ENCODE data around the gene BRSK2.
"Not testable (repeated sequence)": the region's sequence is repeated elsewhere in the genome, so short reads cannot be mapped to it uniquely, and the experiment has no call there.

The BRSK2 gene

DNA sequence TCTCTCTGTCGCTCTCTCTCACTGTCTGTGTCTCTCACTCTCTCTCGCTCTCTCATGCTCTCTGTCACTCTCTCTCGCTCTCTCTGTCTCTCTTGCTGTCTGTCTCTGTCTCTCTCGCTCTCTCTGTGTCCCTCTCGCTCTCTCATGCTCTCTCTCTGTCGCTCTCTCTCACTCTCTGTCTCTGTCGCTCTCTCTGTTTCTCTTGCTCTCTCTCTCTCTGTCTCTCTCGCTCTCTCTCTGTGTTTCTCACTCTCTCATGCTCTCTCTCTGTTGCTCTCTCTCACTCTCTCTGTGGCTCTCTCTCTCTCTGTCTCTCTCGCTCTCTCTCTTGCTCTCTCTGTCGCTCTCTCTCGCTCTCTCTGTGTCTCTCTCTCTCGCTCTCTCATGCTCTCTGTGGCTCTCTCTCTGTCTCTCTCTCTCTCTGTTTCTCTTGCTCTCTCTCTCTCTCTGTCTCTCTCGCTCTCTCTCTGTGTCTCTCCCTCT lies 33.2 kb upstream of the BRSK2 start:
- DNase-seq (ENCODE audit: low read depth): no peak
- H3K4me3 ChIP-seq (ENCODE audit: low read length): no peak overlapping the region
- TF ChIP-seq, protein P1, sequence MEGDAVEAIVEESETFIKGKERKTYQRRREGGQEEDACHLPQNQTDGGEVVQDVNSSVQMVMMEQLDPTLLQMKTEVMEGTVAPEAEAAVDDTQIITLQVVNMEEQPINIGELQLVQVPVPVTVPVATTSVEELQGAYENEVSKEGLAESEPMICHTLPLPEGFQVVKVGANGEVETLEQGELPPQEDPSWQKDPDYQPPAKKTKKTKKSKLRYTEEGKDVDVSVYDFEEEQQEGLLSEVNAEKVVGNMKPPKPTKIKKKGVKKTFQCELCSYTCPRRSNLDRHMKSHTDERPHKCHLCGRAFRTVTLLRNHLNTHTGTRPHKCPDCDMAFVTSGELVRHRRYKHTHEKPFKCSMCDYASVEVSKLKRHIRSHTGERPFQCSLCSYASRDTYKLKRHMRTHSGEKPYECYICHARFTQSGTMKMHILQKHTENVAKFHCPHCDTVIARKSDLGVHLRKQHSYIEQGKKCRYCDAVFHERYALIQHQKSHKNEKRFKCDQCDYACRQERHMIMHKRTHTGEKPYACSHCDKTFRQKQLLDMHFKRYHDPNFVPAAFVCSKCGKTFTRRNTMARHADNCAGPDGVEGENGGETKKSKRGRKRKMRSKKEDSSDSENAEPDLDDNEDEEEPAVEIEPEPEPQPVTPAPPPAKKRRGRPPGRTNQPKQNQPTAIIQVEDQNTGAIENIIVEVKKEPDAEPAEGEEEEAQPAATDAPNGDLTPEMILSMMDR (IDR thresholded peaks at IDR 0.05; ENCODE audit: insufficient read depth, low read depth, low read length, missing control alignments): no peak

DNA sequence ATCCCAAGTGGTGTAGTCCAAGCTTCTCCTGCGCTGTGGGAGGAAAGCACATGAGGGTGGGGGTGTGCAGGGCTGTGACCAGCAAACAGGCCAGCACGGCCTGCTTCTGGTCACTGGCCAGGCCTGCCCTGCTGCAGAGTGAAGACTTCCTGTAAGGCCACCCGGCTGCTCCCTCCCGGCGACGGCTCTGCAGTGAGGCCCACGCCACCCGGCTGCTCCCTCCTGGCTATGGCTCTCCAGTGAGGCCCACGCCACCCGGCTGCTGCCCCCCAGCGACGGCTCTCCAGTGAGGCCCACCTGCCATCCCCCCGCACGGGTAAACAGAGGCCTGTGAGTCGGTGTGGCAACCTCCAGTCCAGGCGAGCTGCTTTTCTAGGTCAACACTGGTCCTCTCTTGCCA lies 31.4 kb upstream of the BRSK2 start:
- TF ChIP-seq, protein P1 (IDR thresholded peaks at IDR 0.05; ENCODE audit: insufficient read depth, low read depth, low read length, missing control alignments): no peak
- DNase-seq (ENCODE audit: low read depth): no peak
- no peak overlapping the region for H3K4me3 ChIP-seq (ENCODE audit: low read length)

DNA sequence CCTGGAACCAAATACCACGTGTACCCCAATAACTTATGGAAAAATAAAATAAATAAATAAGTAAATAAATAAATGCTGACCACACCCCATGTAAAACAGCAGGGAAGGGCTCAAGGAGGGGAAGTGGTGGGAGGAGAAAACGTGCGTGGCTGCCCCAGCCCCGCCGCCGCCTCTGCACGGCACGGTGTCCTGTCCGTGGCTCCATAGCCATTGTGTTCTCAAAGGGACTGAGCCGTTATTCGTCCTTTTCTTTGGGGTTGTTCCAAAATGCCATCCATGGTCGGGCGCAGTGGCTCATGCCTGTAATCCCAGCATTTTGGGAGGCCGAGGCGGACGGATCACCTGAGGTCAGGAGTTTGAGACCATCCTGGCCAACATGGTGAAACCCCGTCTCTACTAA lies 30.8 kb upstream of the BRSK2 start:
- DNase-seq (ENCODE audit: low read depth): not testable (repeated sequence)

DNA sequence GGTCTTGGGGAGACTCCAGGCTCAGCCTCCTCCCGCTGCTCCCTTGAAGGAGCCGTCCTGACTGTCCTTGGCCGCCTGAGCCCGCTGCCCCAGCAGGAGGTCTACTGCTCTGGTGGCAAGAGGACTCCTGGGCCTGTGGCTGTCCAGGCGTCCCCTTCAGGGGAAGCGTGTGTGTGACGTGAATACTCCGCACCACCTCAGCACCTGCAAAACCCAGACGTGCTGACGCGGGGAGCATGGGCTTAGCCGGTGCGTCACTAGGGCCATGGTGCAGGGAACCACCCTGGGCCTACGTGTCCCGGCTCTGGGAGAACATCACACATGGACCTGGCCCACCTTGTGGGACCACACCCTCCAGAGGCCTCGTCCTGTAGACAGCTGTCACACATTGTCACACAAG lies 30.2 kb upstream of the BRSK2 start:
- H3K4me3 ChIP-seq (ENCODE audit: low read length): no peak overlapping the region
- no peak for DNase-seq (ENCODE audit: low read depth)
- TF ChIP-seq, protein P1 (IDR thresholded peaks at IDR 0.05; ENCODE audit: insufficient read depth, low read depth, low read length, missing control alignments): no peak

More for the DNA sequence above, 30.8 kb upstream of the BRSK2 start:
- not testable (repeated sequence) for H3K4me3 ChIP-seq (ENCODE audit: low read length)

DNA sequence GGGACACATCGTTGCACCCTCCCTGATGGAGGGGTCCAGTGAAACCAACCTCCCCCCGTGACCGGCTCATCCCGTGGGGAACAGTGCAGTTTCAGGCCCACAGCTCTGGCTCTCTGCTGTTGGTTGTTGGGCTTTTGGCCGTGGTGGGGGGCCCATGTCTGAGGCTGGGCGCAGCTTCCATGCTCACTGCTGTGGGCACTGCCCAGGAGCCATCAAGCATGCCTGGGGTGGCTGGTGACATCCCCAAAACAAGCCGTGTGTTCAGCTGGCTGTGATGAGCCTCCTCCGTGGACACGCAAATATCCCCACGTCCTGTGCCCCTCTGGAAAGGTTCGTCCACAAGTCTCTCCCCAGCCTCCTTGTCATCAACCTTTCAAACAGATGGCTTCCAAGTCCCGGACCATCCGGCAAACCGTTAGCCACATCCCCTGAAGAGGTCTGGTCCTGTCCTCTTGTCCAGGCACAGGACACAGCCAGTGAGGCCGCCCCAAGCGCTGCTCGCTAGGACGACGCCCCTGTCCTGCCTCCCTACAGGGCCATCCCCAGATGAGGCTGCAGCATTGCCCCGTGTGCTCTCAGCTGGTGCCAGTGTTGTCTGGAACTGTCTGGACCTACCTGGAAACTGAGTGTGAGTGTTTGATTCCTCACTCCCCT lies 29.4 kb upstream of the BRSK2 start:
- TF ChIP-seq, protein P1 (IDR thresholded peaks at IDR 0.05; ENCODE audit: insufficient read depth, low read depth, low read length, missing control alignments): no peak
- no peak for DNase-seq (ENCODE audit: low read depth)

DNA sequence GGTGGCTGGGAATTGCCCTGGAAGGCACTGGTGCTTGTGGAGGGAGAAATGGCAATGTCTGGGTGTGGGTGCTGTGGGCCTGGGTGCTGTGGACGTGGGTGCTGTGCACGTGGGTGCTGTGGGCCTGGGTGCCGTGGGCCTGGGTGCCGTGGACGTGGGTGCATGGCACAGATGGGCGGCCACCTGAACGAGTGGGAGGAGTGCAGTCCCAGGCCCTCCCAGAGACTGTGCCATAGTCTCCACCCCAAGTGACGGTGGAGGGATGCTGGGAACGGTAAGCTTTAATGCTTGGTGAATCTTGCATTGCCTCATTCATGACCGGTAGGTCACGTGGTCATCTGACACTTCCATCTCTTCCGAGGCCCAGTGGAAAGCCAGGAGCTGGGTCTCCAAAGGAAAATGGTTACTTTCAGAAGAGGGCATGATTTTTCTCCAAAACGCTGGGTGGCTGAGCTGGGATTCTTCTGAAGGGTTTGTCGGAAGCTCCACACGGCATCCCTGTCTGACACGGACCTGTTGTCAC lies 28.8 kb upstream of the BRSK2 start:
- no peak for DNase-seq (ENCODE audit: low read depth)
- TF ChIP-seq, protein P1 (IDR thresholded peaks at IDR 0.05; ENCODE audit: insufficient read depth, low read depth, low read length, missing control alignments): no peak
- no peak overlapping the region for H3K4me3 ChIP-seq (ENCODE audit: low read length)

More for the DNA sequence above, 29.4 kb upstream of the BRSK2 start:
- H3K4me3 ChIP-seq (ENCODE audit: low read length): no peak overlapping the region

DNA sequence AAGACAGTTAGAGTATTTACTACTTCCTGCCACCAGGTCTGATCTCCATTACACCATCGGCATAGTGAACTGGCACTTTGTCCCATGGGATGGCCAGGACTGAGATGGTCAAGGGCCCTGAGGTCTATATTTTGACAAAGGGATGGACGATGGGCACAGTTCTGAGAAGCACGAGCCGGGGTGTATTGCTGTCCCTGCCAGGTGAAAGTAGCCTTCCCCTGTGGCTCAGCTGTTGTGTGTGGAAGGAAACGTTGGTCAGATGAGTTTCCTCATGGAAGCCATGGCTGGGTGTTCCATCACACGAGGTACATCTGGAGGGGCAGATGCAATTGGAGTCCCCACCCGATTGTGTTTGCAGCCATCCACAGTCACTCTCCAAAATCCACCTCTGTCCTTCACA lies 27.9 kb upstream of the BRSK2 start:
- H3K4me3 ChIP-seq (ENCODE audit: low read length): no peak overlapping the region
- DNase-seq (ENCODE audit: low read depth): no peak
- TF ChIP-seq, protein P1 (IDR thresholded peaks at IDR 0.05; ENCODE audit: insufficient read depth, low read depth, low read length, missing control alignments): no peak

Data from epithelial cell of esophagus (primary cell).